Activated naive CD4-positive, alpha-beta T cell treated with anti-CD3 and anti-CD28 coated beads, Interleukin-2, amount 50 U/mL, for 16 hours (primary cell): Measurements from ENCODE around the gene FCRLA.
"Not testable (repeated sequence)": the region's sequence is repeated elsewhere in the genome, so short reads cannot be mapped to it uniquely, and the experiment has no call there.

Experiments used
- DNase-seq: peaks from one replicate; pipeline ENCODE4 v3.0.0-alpha.2; 2020

The FCRLA gene

GRCh38 chr1:161706482-161707347, at the start of gene FCRLA:
TSS of gene FCRLA (plus strand) at chr1:161707229. CDS start at chr1:161707265, 36 bp downstream.
- no peak for DNase-seq

- DNase-seq: not testable (repeated sequence)
These were observed 48.5 kb upstream of the FCRLA start for GRCh38 chr1:161658524-161658923.

- DNase-seq: not testable (repeated sequence)
These were observed 45.2 kb upstream of the FCRLA start for GRCh38 chr1:161661660-161662311.

- DNase-seq: not testable (repeated sequence)
These were observed 44.2 kb upstream of the FCRLA start, which contains the start of gene FCGR2B for GRCh38 chr1:161662684-161663339. TSS of gene FCGR2B (plus strand) at chr1:161663143. CDS start at chr1:161663242, 99 bp downstream.

GRCh38 chr1:161663569-161663968, 43.5 kb upstream of the FCRLA start:
- DNase-seq: not testable (repeated sequence)

- DNase-seq: not testable (repeated sequence)
These were observed 42.3 kb upstream of the FCRLA start for GRCh38 chr1:161664689-161665088.

GRCh38 chr1:161671045-161672020, 35.7 kb upstream of the FCRLA start:
- DNase-seq: not testable (repeated sequence)

GRCh38 chr1:161673437-161673836, 33.6 kb upstream of the FCRLA start:
- DNase-seq: not testable (repeated sequence)

GRCh38 chr1:161674447-161674846, 32.6 kb upstream of the FCRLA start:
- DNase-seq: not testable (repeated sequence)

- not testable (repeated sequence) for DNase-seq
These were observed 32.1 kb upstream of the FCRLA start for GRCh38 chr1:161674908-161675307.

- no peak for DNase-seq
These were observed 30.6 kb upstream of the FCRLA start for GRCh38 chr1:161676441-161676840.

GRCh38 chr1:161676958-161677689, 29.9 kb upstream of the FCRLA start:
- DNase-seq: no peak

- DNase-seq: no peak
These were observed 28.5 kb upstream of the FCRLA start for GRCh38 chr1:161678500-161678899.

GRCh38 chr1:161681879-161682278, 25.1 kb upstream of the FCRLA start:
- DNase-seq: no peak

GRCh38 chr1:161688946-161689345, 18.1 kb upstream of the FCRLA start:
- no peak for DNase-seq

- DNase-seq: no peak
These were observed 15.2 kb upstream of the FCRLA start for GRCh38 chr1:161691846-161692245.

GRCh38 chr1:161693020-161693712, 13.9 kb upstream of the FCRLA start:
- not testable (repeated sequence) for DNase-seq

- DNase-seq: not testable (repeated sequence)
These were observed 8.7 kb upstream of the FCRLA start for GRCh38 chr1:161698302-161698701.

- no peak for DNase-seq
These were observed 4.8 kb upstream of the FCRLA start for GRCh38 chr1:161702250-161702649.

GRCh38 chr1:161705537-161705936, 1.5 kb upstream of the FCRLA start:
- no peak for DNase-seq

- DNase-seq: no peak
These were observed 932 bp upstream of the FCRLA start for GRCh38 chr1:161706113-161706481.
